Measurements from ENCODE around the gene FHIT.

FHIT gene

GRCh38 chr3:60579734-60580133, 671.5 kb downstream of the FHIT start:
- Histone ChIP-seq H3K9me2 (replicated peaks; ENCODE audit: control insufficient read depth, low read length) (no peaks in the 10 kb centered on the region), H3K9me3 (ENCODE audit: control insufficient read depth, insufficient read depth, low read length) (no peaks in the 10 kb centered on the region), H3F3A (ENCODE audit: control insufficient read depth, insufficient read depth) (no peaks in the 10 kb centered on the region), H3K4me1 (ENCODE audit: control insufficient read depth, low read length) (peaks cover 42% of the 10 kb centered on the region), H4K20me1 (ENCODE audit: control insufficient read depth, insufficient read depth, low read depth, low read length) (no peaks in the 10 kb centered on the region), H3K4me3 (ENCODE audit: low read length) (no peak overlapping the region), H3K27ac (ENCODE audit: low read depth, low read length) (no peak overlapping the region), H3K36me3 (ENCODE audit: control insufficient read depth, low read length) (no peaks in the 10 kb centered on the region; the same call in 1 of the 2 replicates), H3K79me2 (ENCODE audit: control insufficient read depth, low read length) (no peaks in the 10 kb centered on the region), H3K27me3 (ENCODE audit: control insufficient read depth, low read length) (no peaks in the 10 kb centered on the region), H3K4me2 (ENCODE audit: low read length) (no peak overlapping the region)
- no peak for TF ChIP-seq EZH2phosphoT487 (IDR thresholded peaks at IDR 0.05; ENCODE audit: borderline replicate concordance, low read length)

- Histone ChIP-seq H3K4me2 (ENCODE audit: low read length) (peak overlapping the region; percentile 28), H3K36me3 (ENCODE audit: control insufficient read depth, low read length) (no peaks in the 10 kb centered on the region; the same call in 1 of the 2 replicates), H3K4me3 (ENCODE audit: low read length) (no peak overlapping the region), H3K27me3 (ENCODE audit: control insufficient read depth, low read length) (no peaks in the 10 kb centered on the region), H3K9me3 (ENCODE audit: control insufficient read depth, insufficient read depth, low read length) (no peaks in the 10 kb centered on the region), H3K79me2 (ENCODE audit: control insufficient read depth, low read length) (no peaks in the 10 kb centered on the region), H4K20me1 (ENCODE audit: control insufficient read depth, insufficient read depth, low read depth, low read length) (no peaks in the 10 kb centered on the region), H3K4me1 (ENCODE audit: control insufficient read depth, low read length) (peaks cover 36% of the 10 kb centered on the region), H3K27ac (ENCODE audit: low read depth, low read length) (no peak overlapping the region), H3F3A (ENCODE audit: control insufficient read depth, insufficient read depth) (no peaks in the 10 kb centered on the region), H3K9me2 (replicated peaks; ENCODE audit: control insufficient read depth, low read length) (no peaks in the 10 kb centered on the region)
- TF ChIP-seq CTCF (IDR thresholded peaks at IDR 0.05; ENCODE audit: low read depth, low read length, poor library complexity, severe bottlenecking), result no peak
- TF ChIP-seq EZH2phosphoT487 (IDR thresholded peaks at IDR 0.05; ENCODE audit: borderline replicate concordance, low read length), result no peak
Observed at GRCh38 chr3:60578936-60579335, 672.3 kb downstream of the FHIT start.

- H3K36me3 ChIP-seq (ENCODE audit: control insufficient read depth, low read length), result no peaks in the 10 kb centered on the region; the same call in 1 of the 2 replicates
- H3K4me1 ChIP-seq (ENCODE audit: control insufficient read depth, low read length), result peaks cover 36% of the 10 kb centered on the region
- H3K4me3 ChIP-seq (ENCODE audit: low read length), result peak overlapping the region; percentile 47
- H3K9me2 ChIP-seq (replicated peaks; ENCODE audit: control insufficient read depth, low read length), result no peaks in the 10 kb centered on the region
- no peaks in the 10 kb centered on the region for H3F3A ChIP-seq (ENCODE audit: control insufficient read depth, insufficient read depth)
- TF ChIP-seq EZH2phosphoT487 (IDR thresholded peaks at IDR 0.05; ENCODE audit: borderline replicate concordance, low read length) (no peak), CTCF (IDR thresholded peaks at IDR 0.05; ENCODE audit: low read depth, low read length, poor library complexity, severe bottlenecking) (no peak)
- no peaks in the 10 kb centered on the region for H3K27me3 ChIP-seq (ENCODE audit: control insufficient read depth, low read length)
- H4K20me1 ChIP-seq (ENCODE audit: control insufficient read depth, insufficient read depth, low read depth, low read length), result no peaks in the 10 kb centered on the region
- peak overlapping the region; percentile 70 for H3K27ac ChIP-seq (ENCODE audit: low read depth, low read length)
- H3K79me2 ChIP-seq (ENCODE audit: control insufficient read depth, low read length), result no peaks in the 10 kb centered on the region
- peak overlapping the region; percentile 60 for H3K4me2 ChIP-seq (ENCODE audit: low read length)
- no peaks in the 10 kb centered on the region for H3K9me3 ChIP-seq (ENCODE audit: control insufficient read depth, insufficient read depth, low read length)
Observed at GRCh38 chr3:60577601-60578000, 673.7 kb downstream of the FHIT start.

GRCh38 chr3:60575718-60576272, 675.5 kb downstream of the FHIT start:
- Histone ChIP-seq H3K79me2 (ENCODE audit: control insufficient read depth, low read length) (no peaks in the 10 kb centered on the region), H3K4me2 (ENCODE audit: low read length) (no peak overlapping the region), H3K36me3 (ENCODE audit: control insufficient read depth, low read length) (no peaks in the 10 kb centered on the region; the same call in 1 of the 2 replicates)

More at GRCh38 chr3:60575718-60576272, 675.5 kb downstream of the FHIT start:
- Histone ChIP-seq H4K20me1 (ENCODE audit: control insufficient read depth, insufficient read depth, low read depth, low read length) (no peaks in the 10 kb centered on the region), H3K27ac (ENCODE audit: low read depth, low read length) (no peak overlapping the region), H3K27me3 (ENCODE audit: control insufficient read depth, low read length) (no peaks in the 10 kb centered on the region), H3K4me3 (ENCODE audit: low read length) (no peak overlapping the region), H3K4me1 (ENCODE audit: control insufficient read depth, low read length) (peaks cover 39% of the 10 kb centered on the region), H3F3A (ENCODE audit: control insufficient read depth, insufficient read depth) (no peaks in the 10 kb centered on the region), H3K9me3 (ENCODE audit: control insufficient read depth, insufficient read depth, low read length) (no peaks in the 10 kb centered on the region), H3K9me2 (replicated peaks; ENCODE audit: control insufficient read depth, low read length) (no peaks in the 10 kb centered on the region)
- TF ChIP-seq EZH2phosphoT487 (IDR thresholded peaks at IDR 0.05; ENCODE audit: borderline replicate concordance, low read length) (no peak), CTCF (IDR thresholded peaks at IDR 0.05; ENCODE audit: low read depth, low read length, poor library complexity, severe bottlenecking) (no peak)
